ENCODE results near the gene RUNX2. TPM values are rescaled to one million over a fixed set of nuclear protein-coding genes. Genes with fewer than 3 reads are reported as not detected.

Gene RUNX2
- total and polyA plus RNA-seq, 9 of the 15 experiments (the other 6 are each of a cell fraction or from before 2014, with no cell fraction given), result 0.29 to 1.00 (median 0.43) TPM

GRCh38 chr6:45420909-45421708 lies 93.0 kb downstream of the RUNX2 start (continued):
- TF ChIP-seq HNRNPH1 (optimal IDR thresholded peaks at IDR 0.05; ENCODE audit: low read depth, low read length) (no peak), ZNF324 (CRISPR knock-in tag; IDR thresholded peaks at IDR 0.05) (no peak), CBX8 (IDR thresholded peaks at IDR 0.05; ENCODE audit: borderline replicate concordance, extremely low read depth, low read depth, low read length, poor library complexity, severe bottlenecking) (peak; percentile 98), RBM39 (optimal IDR thresholded peaks at IDR 0.05; ENCODE audit: low read depth, low read length) (no peak), ZNF184 (CRISPR knock-in tag; IDR thresholded peaks at IDR 0.05) (no peak), FOXJ3 (CRISPR knock-in tag; IDR thresholded peaks at IDR 0.05) (no peak), ZNF696 (CRISPR knock-in tag; conservative IDR thresholded peaks at IDR 0.05) (no peak), CBX2 (IDR thresholded peaks at IDR 0.05; ENCODE audit: insufficient read depth, low read length, poor library complexity, severe bottlenecking) (peak; percentile 99), ZNF717 (CRISPR knock-in tag; IDR thresholded peaks at IDR 0.05) (no peak), ZBTB40 (IDR thresholded peaks at IDR 0.05) (peak; percentile 48; the same call in 1 of the 2 replicates), ZBTB40 (CRISPR knock-in tag; IDR thresholded peaks at IDR 0.05) (no peak), ZNF232 (CRISPR knock-in tag; IDR thresholded peaks at IDR 0.05) (no peak), BRD9 (IDR thresholded peaks at IDR 0.05; ENCODE audit: low read depth, partially characterized antibody) (no peak)

Measured in K562 (cell line).